PC-9 (cell line): ENCODE measurements around the gene MTURN. TPM values are rescaled to one million over a fixed set of nuclear protein-coding genes. Genes with fewer than 3 reads are reported as not detected.
A peak's percentile ranks its signal among the peaks of the same experiment; 100 is the strongest.

Source experiments
- BruUV-seq: library from RNA; stranded (reverse); fragments of 400-500 nt; replicated peaks from 2 replicates; lab custom pipeline; 2021; lab: Mats Ljungman, UMichigan
- CTCF ChIA-PET: fragments of 300-600 bp; sonication (Branson Sonifier 250); formaldehyde crosslinking; loops from one replicate; lab custom pipeline; 2022; ENCODE audit warnings: antibody characterized with exemption; lab: Charles Lee
- POLR2A ChIA-PET: fragments of 300-600 bp; sonication (Branson Sonifier 250); formaldehyde crosslinking; loops from one replicate; lab custom pipeline; 2022; ENCODE audit warnings: antibody characterized with exemption; ENCODE audit not compliant: unreplicated experiment; lab: Charles Lee
- DNase-seq, 2 experiments: peaks; one replicate each; pipeline versions ENCODE4 v3.0.0 to v3.0.0-alpha.2; 2015 to 2022; ENCODE audit warnings: mixed read lengths in 1 of 2
- H2AFZ ChIP-seq: fragments of 200-600 bp; sonication (generic); 2 replicates; pipeline ENCODE4 v1.8.1; 2017; ENCODE audit warnings: antibody characterized with exemption
- H3F3A ChIP-seq: fragments of 200-600 bp; sonication (generic); 2 replicates; pipeline ENCODE4 v1.8.1; 2017; ENCODE audit warnings: antibody characterized with exemption, mild to moderate bottlenecking, low read depth; ENCODE audit not compliant: insufficient read depth
- H3K27ac ChIP-seq: fragments of 200-600 bp; sonication (generic); 2 replicates; pipeline ENCODE4 v1.6.1; 2016; ENCODE audit warnings: mixed run types
- H3K27me3 ChIP-seq: fragments of 200-600 bp; sonication (generic); 2 replicates; pipeline ENCODE4 v1.6.1; 2016; ENCODE audit warnings: low read depth, mixed run types; ENCODE audit not compliant: insufficient read depth
- H3K36me3 ChIP-seq: fragments of 200-600 bp; sonication (generic); 2 replicates; pipeline ENCODE4 v1.6.1; 2016; ENCODE audit warnings: low read depth, mixed run types
- H3K4me1 ChIP-seq: fragments of 200-600 bp; sonication (generic); replicated peaks from 2 replicates; pipeline ENCODE4 v1.6.1; 2016; ENCODE audit warnings: mixed run types; ENCODE audit not compliant: insufficient read depth
- H3K4me2 ChIP-seq: fragments of 200-600 bp; sonication (generic); 2 replicates; pipeline ENCODE4 v1.6.1; 2017; ENCODE audit warnings: mixed run types
- H3K4me3 ChIP-seq: fragments of 200-600 bp; sonication (generic); 2 replicates; pipeline ENCODE4 v1.6.1; 2016; ENCODE audit warnings: mixed run types
- H3K79me2 ChIP-seq: fragments of 200-600 bp; sonication (generic); 2 replicates; pipeline ENCODE4 v1.6.1; 2017; ENCODE audit warnings: low read depth, mixed run types
- H3K9me2 ChIP-seq: fragments of 200-600 bp; sonication (generic); 2 replicates; pipeline ENCODE4 v1.8.1; 2017; ENCODE audit warnings: mild to moderate bottlenecking; ENCODE audit not compliant: insufficient read depth
- H3K9me3 ChIP-seq: fragments of 200-600 bp; sonication (generic); 2 replicates; pipeline ENCODE4 v1.8.1; 2016; ENCODE audit warnings: low read depth; ENCODE audit not compliant: insufficient read depth
- H4K20me1 ChIP-seq: fragments of 200-600 bp; sonication (generic); 2 replicates; pipeline ENCODE4 v1.8.1; 2017; ENCODE audit not compliant: insufficient read depth
- EZH2 ChIP-seq: fragments of 200-600 bp; sonication (generic); IDR thresholded peaks from 2 replicates; pipeline ENCODE4 v1.8.0; 2017; ENCODE audit warnings: antibody characterized with exemption, low read depth
- intact Hi-C: fragments of 100-400 bp; cut with micrococcal nuclease; formaldehyde crosslinking; loops from one replicate; pipeline ENCODE4 v1.10.0; 2022; ENCODE audit not compliant: unreplicated experiment
- total RNA-seq: library from RNA; stranded (reverse); gene quantifications from 2 replicates; pipeline ENCODE4 v1.2.3, GENCODE V29; 2021
- TF ChIP-seq, protein P1 (sequence below): fragments of 200-600 bp; sonication (generic); conservative IDR thresholded peaks from 2 replicates; pipeline ENCODE4 v1.6.1; 2017; ENCODE audit warnings: mixed run types, antibody characterized with exemption, mild to moderate bottlenecking, moderate library complexity

The MTURN gene
- total RNA-seq, 1 experiment from 2014 or later: 21.6 TPM

DNA sequence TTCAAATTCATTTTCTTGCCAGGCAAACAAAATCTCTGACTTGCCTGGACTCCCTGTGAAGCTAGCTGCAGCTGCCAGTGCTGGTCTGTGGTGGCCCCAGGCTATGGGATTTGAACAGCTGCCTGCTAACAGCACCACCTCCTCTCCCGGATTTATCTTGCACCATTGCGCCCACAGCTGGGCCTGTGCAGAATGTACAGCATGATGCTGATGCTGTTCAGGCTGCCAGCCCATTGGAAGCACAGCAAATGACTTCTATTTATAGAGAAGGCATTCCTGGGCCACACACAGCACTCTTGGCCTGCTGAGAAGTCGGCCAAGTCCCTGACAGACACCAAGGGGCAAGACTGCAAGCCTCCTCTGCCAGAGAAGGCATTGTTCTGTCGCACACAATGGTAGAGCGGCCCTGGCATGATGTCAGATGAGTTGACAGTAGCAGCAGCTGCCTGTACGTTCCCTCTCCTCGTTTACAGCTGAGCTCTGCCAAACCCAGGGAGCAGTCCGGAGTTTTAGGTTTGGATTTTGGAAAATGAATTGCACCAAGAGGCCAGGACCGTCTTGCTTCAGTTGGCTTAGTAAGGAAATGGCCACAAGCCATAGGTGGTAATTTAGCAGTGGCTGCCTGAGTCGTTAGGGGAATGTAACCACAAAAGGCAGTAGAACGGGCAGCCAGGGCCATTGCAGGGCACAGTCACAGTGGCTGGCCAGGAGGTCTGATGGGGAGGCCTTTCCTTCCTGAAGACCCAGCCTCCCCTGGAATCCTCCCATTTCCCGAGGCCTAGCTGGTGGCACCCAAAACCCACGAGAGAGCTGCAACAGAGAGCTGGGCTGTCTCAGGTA is 38.5 kb downstream of the MTURN start:
- H3K27me3 ChIP-seq: no peaks in the 10 kb centered on the region
- H3K4me3 ChIP-seq: no peak overlapping the region
- intact Hi-C loops: loop anchor here (5.0 kb wide), 2 partner anchors 146 to 334 kb away; partner anchors contain the start of genes FKBP14 and PLEKHA8
- BruUV-seq: no TSS peak
- H3K36me3 ChIP-seq: no peaks in the 10 kb centered on the region
- H3K79me2 ChIP-seq: no peaks in the 10 kb centered on the region
- H3F3A ChIP-seq: peaks cover 4% of the 10 kb centered on the region; the same call in 1 of the 2 replicates
- no peaks in the 10 kb centered on the region; the same call in 1 of the 2 replicates for H3K9me3 ChIP-seq
- peak overlapping the region; percentile 17 for H3K4me2 ChIP-seq
- H3K4me1 ChIP-seq: peaks cover 23% of the 10 kb centered on the region
- H2AFZ ChIP-seq: no peak overlapping the region
- H4K20me1 ChIP-seq: no peaks in the 10 kb centered on the region
- H3K9me2 ChIP-seq: no peaks in the 10 kb centered on the region
- DNase-seq: peak; percentile 84 to 88
- ChIA-PET CTCF (interaction anchor here (0.7 kb wide), 1 partner anchor 53 kb away, joined by 5 read pairs; no protein-coding TSS in a partner anchor), POLR2A (interaction anchor here (0.6 kb wide), 1 partner anchor 286 kb away, joined by 10 read pairs; no protein-coding TSS in a partner anchor)
- TF ChIP-seq EZH2: no peak
- TF ChIP-seq, protein P1, sequence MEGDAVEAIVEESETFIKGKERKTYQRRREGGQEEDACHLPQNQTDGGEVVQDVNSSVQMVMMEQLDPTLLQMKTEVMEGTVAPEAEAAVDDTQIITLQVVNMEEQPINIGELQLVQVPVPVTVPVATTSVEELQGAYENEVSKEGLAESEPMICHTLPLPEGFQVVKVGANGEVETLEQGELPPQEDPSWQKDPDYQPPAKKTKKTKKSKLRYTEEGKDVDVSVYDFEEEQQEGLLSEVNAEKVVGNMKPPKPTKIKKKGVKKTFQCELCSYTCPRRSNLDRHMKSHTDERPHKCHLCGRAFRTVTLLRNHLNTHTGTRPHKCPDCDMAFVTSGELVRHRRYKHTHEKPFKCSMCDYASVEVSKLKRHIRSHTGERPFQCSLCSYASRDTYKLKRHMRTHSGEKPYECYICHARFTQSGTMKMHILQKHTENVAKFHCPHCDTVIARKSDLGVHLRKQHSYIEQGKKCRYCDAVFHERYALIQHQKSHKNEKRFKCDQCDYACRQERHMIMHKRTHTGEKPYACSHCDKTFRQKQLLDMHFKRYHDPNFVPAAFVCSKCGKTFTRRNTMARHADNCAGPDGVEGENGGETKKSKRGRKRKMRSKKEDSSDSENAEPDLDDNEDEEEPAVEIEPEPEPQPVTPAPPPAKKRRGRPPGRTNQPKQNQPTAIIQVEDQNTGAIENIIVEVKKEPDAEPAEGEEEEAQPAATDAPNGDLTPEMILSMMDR: peak; percentile 52; the same call in 1 of the 2 replicates
- no peak overlapping the region for H3K27ac ChIP-seq

DNA sequence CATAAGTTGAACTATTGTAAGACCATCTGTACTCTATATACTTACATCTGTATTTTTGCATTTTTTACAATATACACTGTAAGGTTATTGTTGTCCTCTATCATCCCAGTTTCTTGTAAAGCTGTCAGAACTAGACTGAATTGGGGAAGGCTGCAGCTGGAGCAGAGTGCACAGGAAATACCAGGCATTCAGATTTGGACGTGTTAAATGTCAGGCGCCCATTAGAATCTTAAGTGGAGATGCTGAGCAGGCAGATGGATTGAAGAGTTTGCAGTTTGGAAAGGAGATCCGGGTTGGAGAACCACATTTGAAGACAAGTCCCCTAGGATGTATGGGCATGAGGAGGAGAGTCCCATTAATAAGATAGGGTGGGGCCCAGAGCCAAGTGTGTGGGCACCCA is 40.4 kb downstream of the MTURN start:
- POLR2A ChIA-PET: no interaction called here

DNA sequence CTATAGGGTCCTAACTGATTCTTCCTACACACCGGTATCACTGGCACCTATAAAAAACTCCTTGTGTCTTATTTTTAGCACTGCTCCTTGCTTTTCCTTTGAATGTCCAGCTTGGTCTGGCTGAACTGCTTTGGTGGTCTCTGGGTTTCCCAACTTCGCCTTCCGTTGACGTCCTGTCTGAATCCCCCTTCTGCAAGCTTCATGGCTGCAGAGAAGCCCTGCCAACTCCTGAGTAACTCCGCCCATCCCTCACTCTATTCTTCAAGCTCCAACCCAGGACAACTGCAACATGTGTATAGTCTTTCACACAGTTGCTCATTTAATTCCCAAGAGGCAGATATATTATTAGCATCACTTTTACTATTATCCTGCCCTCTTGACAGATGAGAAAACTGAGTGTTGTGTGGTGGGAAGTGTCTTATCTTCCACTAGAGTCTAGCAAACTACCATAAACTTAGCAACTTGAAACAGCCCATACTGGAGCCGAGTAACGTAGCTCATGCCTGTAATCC is 40.9 kb downstream of the MTURN start:
- H3K4me3 ChIP-seq: no peak overlapping the region
- no peaks in the 10 kb centered on the region for H3K36me3 ChIP-seq
- no peaks in the 10 kb centered on the region for H3K27me3 ChIP-seq
- no peak overlapping the region for H3K4me2 ChIP-seq
- no TSS peak for BruUV-seq
- intact Hi-C loops: no loop called here
- H4K20me1 ChIP-seq: no peaks in the 10 kb centered on the region
- no peaks in the 10 kb centered on the region for H3K79me2 ChIP-seq
- no peak overlapping the region for H3K27ac ChIP-seq
- H3K9me3 ChIP-seq: no peaks in the 10 kb centered on the region; the same call in 1 of the 2 replicates
- ChIA-PET CTCF (no interaction called here), POLR2A (no interaction called here)
- H3K9me2 ChIP-seq: no peaks in the 10 kb centered on the region
- peaks cover 12% of the 10 kb centered on the region for H3K4me1 ChIP-seq
- no peak overlapping the region for H2AFZ ChIP-seq
- TF ChIP-seq, protein P1: no peak
- no peak for TF ChIP-seq EZH2
- no peak for DNase-seq
- peaks cover 4% of the 10 kb centered on the region; the same call in 1 of the 2 replicates for H3F3A ChIP-seq

More for the DNA sequence above, 40.4 kb downstream of the MTURN start:
- no peaks in the 10 kb centered on the region for H3K27me3 ChIP-seq
- no peak overlapping the region for H2AFZ ChIP-seq
- CTCF ChIA-PET: no interaction called here
- peaks cover 12% of the 10 kb centered on the region for H3K4me1 ChIP-seq
- no peak overlapping the region for H3K27ac ChIP-seq
- no peak overlapping the region for H3K4me2 ChIP-seq
- peaks cover 4% of the 10 kb centered on the region; the same call in 1 of the 2 replicates for H3F3A ChIP-seq
- no peaks in the 10 kb centered on the region for H4K20me1 ChIP-seq
- DNase-seq: no peak
- H3K36me3 ChIP-seq: no peaks in the 10 kb centered on the region
- H3K4me3 ChIP-seq: no peak overlapping the region
- TF ChIP-seq, protein P1: no peak
- no peak for TF ChIP-seq EZH2
- intact Hi-C loops: no loop called here
- BruUV-seq: no TSS peak
- H3K79me2 ChIP-seq: no peaks in the 10 kb centered on the region
- no peaks in the 10 kb centered on the region for H3K9me2 ChIP-seq
- H3K9me3 ChIP-seq: no peaks in the 10 kb centered on the region; the same call in 1 of the 2 replicates
